GM12801 (cell line): ENCODE results near the gene APOBEC3B.

ENCODE experiments used
- TF ChIP-seq, protein P1 (sequence below): IDR thresholded peaks from one replicate; pipeline ENCODE4 v1.5.1; 2011; ENCODE audit warnings: control low read depth; ENCODE audit not compliant: insufficient read length; ENCODE audit errors: extremely low read depth

The APOBEC3B gene

DNA sequence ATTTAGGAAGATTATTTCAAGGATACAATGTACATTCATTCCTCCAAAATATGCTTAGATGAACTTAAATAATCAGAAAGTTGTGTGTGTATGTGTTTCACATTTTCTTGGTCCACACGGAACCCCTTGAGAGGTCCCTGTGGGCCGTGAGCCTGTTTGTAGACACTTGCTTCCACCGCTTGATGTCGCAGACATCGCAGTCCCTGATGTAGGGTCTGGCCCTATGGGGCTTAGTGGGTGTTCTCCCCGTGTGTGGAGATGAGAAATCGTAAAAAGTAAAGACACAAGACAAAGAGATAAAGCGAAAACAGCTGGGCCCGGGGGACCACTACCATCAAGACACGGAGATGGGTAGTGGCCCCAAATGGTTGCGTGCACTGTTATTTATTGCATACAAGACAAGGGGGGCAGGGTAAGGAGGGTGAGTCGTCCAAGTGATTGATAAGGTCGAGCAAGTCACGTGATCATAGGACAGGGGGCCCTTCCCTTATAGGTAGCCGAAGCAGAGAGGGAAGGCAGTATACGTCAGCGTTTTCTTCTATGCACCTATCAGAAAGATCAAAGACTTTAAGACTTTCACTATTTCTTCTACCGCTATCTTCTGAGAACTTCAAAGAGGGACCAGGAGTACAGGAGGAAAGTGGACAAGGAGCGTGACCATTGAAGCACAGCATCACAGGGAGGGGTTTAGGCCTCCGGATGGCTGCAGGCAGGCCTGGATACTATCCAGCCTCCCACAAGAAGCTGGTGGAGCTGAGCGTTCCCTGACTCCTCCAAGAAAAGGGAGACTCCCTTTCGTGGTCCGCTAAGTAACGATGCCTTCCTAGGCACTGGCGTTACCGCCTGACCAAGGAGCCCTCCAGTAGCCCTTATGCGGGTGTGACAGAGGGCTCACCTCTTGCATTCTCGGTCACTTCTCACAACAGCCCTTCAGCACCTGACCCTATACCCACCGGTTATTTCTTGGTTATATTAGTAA is 30.7 kb downstream of the APOBEC3B start:
- TF ChIP-seq, protein P1, sequence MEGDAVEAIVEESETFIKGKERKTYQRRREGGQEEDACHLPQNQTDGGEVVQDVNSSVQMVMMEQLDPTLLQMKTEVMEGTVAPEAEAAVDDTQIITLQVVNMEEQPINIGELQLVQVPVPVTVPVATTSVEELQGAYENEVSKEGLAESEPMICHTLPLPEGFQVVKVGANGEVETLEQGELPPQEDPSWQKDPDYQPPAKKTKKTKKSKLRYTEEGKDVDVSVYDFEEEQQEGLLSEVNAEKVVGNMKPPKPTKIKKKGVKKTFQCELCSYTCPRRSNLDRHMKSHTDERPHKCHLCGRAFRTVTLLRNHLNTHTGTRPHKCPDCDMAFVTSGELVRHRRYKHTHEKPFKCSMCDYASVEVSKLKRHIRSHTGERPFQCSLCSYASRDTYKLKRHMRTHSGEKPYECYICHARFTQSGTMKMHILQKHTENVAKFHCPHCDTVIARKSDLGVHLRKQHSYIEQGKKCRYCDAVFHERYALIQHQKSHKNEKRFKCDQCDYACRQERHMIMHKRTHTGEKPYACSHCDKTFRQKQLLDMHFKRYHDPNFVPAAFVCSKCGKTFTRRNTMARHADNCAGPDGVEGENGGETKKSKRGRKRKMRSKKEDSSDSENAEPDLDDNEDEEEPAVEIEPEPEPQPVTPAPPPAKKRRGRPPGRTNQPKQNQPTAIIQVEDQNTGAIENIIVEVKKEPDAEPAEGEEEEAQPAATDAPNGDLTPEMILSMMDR = no peak

DNA sequence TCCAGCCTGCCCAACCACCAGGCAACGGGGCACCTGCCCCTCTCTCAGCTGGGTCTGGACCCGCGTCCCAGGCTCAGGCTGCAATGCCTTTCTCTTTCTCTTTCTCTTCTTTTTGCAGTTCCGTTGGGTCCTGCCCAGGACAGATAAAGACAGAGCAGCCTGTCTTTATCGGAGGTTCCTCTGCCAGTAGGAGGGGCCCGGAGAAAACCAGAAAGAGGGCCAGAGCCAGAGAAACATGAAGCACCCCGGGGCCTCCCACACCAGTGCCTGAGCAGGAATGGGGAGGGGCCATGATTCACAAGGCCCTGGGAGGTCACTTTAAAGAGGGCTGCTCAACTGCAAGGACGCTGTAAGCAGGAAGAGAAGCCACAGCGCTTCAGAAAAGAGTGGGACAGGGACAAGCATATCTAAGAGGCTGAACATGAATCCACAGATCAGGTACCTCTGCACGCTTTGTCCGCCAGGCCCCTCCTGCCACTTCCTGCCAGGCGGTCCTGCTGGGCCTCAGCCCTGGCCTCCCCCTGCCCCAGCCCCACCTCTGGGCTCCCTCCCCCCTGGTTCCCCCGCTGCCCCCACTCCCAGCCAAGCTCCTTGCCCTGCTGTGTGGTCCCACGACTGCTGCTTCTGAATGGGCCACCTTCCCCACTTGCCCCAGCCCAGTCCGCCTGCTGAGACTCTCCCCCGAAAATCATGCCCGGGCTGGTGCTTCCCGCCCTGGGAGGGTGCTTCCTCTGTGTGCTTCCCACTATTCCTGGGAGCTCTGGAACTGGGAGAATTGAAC is 32.0 kb downstream of the APOBEC3B start, which contains the start of gene APOBEC3C:
Gene APOBEC3C (plus strand): TSS at position 316 of the 781 bp plus-strand sequence. CDS start 106 bp downstream, at position 422.
- TF ChIP-seq, protein P1 = no peak

DNA sequence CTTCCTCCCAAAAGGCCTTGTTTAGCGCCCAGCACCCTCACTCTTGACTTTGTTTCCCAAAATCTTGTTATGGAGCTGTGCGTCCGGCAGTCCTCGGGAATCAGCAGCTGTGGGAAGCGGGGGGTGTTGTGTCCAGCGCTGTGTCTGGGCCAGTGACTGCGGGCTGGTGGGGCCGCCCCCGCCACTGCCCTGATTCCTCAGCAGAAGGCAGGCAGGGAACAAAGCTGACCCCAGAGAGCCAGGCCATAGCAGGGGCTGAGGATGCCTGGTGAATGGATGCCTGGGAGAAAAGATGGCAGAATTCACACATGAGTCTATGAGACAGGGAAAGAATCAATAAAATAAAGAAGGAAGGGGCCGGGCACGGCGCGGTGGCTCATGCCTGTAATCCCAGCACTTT is 34.4 kb downstream of the APOBEC3B start:
- TF ChIP-seq, protein P1 = no peak

DNA sequence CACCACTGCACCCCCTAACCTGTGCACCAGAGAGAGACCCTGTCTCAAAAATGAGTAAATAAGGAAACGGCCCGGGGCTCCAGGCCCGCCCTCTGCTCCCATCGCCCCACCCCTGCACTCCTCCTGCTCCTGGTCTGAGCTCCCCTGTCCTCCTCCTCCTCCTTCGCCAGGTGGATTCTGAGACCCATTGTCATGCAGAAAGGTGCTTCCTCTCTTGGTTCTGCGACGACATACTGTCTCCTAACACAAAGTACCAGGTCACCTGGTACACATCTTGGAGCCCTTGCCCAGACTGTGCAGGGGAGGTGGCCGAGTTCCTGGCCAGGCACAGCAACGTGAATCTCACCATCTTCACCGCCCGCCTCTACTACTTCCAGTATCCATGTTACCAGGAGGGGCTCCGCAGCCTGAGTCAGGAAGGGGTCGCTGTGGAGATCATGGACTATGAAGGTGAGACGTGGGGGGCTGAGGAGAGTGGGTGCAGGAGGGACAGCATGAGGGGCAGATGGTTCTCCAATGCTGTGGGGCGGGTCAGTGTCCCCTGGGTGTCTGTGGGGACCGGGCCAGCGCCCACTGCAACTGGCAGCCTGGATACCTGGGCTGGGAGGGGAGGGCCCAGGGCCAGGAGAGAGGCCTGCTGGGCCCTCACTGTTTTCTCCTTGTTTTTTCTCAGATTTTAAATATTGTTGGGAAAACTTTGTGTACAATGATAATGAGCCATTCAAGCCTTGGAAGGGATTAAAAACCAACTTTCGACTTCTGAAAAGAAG is 35.6 kb downstream of the APOBEC3B start:
- TF ChIP-seq, protein P1 = no peak

GRCh38 chr22:39021552-39022250 is 39.6 kb downstream of the APOBEC3B start:
- TF ChIP-seq, protein P1 = no peak

DNA sequence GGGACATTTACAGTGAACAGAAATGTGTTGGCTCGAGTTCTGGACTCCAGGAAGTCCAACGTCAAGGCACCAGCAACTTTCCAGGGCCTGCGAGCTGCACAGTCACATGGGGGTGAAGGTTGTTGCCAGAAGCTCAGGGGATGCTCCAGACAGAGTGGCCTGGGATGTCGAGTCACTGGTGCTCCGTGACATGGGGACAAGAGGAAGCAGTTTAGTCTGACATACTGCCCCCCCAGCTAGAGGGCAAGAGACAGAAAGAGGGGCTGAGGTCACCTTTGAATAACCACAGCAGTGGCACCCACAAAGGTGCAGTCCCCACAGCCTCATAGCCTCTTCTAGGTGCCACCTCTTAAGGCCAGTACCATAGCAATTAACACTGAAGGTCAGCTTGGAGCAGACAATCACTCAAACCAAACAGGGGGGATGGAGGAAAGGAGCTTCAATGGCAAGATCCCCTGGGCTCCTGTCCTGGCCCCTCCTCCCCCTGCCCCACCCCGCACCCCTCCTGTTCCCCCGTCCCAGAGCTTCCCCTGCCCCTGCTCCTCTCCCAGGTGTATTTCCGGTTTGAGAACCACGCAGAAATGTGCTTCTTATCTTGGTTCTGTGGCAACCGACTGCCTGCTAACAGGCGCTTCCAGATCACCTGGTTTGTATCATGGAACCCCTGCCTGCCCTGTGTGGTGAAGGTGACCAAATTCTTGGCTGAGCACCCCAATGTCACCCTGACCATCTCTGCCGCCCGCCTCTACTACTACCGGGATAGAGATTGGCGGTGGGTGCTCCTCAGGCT is 42.6 kb downstream of the APOBEC3B start:
- TF ChIP-seq, protein P1 = no peak
